GM12872 (cell line): Measurements from ENCODE around the gene PTPRS.

Source experiments
- CTCF ChIP-seq: IDR thresholded peaks from 3 replicates; pipeline ENCODE4 v1.5.1; 2011; ENCODE audit warnings: low read depth, mild to moderate bottlenecking, low read length, moderate library complexity; ENCODE audit not compliant: insufficient read depth

Gene PTPRS

GRCh38 chr19:5321066-5321642 lies 19.5 kb downstream of the PTPRS start:
- no peak for TF ChIP-seq CTCF

GRCh38 chr19:5319516-5319915 lies 21.1 kb downstream of the PTPRS start:
- no peak for TF ChIP-seq CTCF

- TF ChIP-seq CTCF: no peak
Observed at GRCh38 chr19:5318306-5318705, 22.3 kb downstream of the PTPRS start.

- TF ChIP-seq CTCF: no peak
Observed at GRCh38 chr19:5317321-5317720, 23.3 kb downstream of the PTPRS start.

- no peak for TF ChIP-seq CTCF
Observed at GRCh38 chr19:5316138-5316537, 24.5 kb downstream of the PTPRS start.

- TF ChIP-seq CTCF: no peak
Observed at GRCh38 chr19:5314907-5315298, 25.7 kb downstream of the PTPRS start.

GRCh38 chr19:5314012-5314906 lies 26.4 kb downstream of the PTPRS start:
- TF ChIP-seq CTCF: no peak
